ENCODE measurements around the gene CD4. TPM values are rescaled to one million over a fixed set of nuclear protein-coding genes. Genes with fewer than 3 reads are reported as not detected.

CD4 gene
- total and polyA plus RNA-seq, 10 of the 15 experiments (the other 5 are each of a cell fraction or from before 2014, with no cell fraction given): 0.24 to 1.6 (median 0.69) TPM

DNA sequence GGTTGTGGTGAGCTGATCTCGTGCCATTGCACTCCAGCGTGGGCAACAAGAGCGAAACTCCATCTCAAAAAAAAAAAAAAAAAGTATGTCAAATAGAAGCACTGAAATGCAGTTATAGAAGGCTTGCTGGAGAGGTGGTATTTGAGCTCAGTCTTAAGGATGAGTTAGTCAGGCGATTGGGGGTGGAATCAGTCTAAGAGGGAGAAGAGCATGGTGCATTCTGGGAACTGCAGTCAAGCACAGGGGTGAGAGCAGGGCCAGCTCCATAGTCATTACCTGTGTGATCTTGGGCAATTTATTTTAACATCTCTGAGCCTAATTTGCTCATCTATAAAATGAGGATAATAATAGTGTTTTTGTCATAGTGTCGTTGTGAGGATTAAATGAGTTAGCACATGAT lies 45.5 kb downstream of the CD4 start:
- FAIRE-seq (no peak), DNase-seq (ENCODE audit: low read depth, low spot score) (no peak), ATAC-seq (no peak)
- ChIA-PET POLR2A (interaction anchor here (0.7 to 1.0 kb wide), 4 partner anchors 10 to 81 kb away, joined by 3 to 5 read pairs (median 3); partner anchors contain the start of genes CDCA3 and MLF2), CTCF (interaction anchor here (0.8 to 6.8 kb wide), 22 partner anchors 9 to 200 kb away, joined by 3 to 72 read pairs (median 5); partner anchors contain the start of genes CDCA3, COPS7A, MLF2 and PTMS), RAD21 (ENCODE audit: unreplicated experiment) (interaction anchor here (1.2 to 2.1 kb wide), 5 partner anchors 17 to 102 kb away, joined by 3 to 11 read pairs (median 4); partner anchors contain the start of genes MLF2 and USP5), SMC1A (ENCODE audit: uncharacterized antibody, unreplicated experiment) (interaction anchor here (0.7 to 5.8 kb wide), 8 partner anchors 9 to 137 kb away, joined by 3 to 35 read pairs (median 4); partner anchors contain the start of genes CDCA3 and MLF2)
- Histone ChIP-seq H3K79me2 (ENCODE audit: control insufficient read depth, insufficient read depth, low read length) (no peaks in the 10 kb centered on the region), H3K27ac (ENCODE audit: control insufficient read depth, insufficient read depth) (no peak overlapping the region), H3K9ac (ENCODE audit: control insufficient read depth, insufficient read depth, low read length) (no peak overlapping the region), H3K4me3 (no peak overlapping the region), H3K4me2 (ENCODE audit: control insufficient read depth, insufficient read depth) (no peak overlapping the region), H3K27me3 (replicated peaks in 1 of 2; ENCODE audit: control insufficient read depth in 2 of 2, insufficient read depth in 2 of 2, low read length in 1 of 2) (peaks cover 1 to 8% of the 10 kb centered on the region in 2 experiments), H3K36me3 (ENCODE audit: control insufficient read depth in 2 of 2, insufficient read depth in 2 of 2, low read length in 1 of 2) (no peaks in the 10 kb centered on the region), H4K20me1 (ENCODE audit: control insufficient read depth, insufficient read depth) (no peaks in the 10 kb centered on the region), H2AFZ (ENCODE audit: control insufficient read depth, low read depth, low read length) (no peak overlapping the region), H3K4me1 (ENCODE audit: control insufficient read depth, insufficient read depth, low read length) (peaks cover 4% of the 10 kb centered on the region), H3K9me3 (replicated peaks; ENCODE audit: control insufficient read depth, insufficient read depth, low read length) (no peaks in the 10 kb centered on the region)
- no TSS peak for BruUV-seq (replicated peaks)
- in situ Hi-C loops (cut with MboI): no loop called here
- TF ChIP-seq MTA3 (IDR thresholded peaks at IDR 0.05; ENCODE audit: borderline replicate concordance, low read length) (no peak), NBN (IDR thresholded peaks at IDR 0.05) (no peak), ZBED1 (IDR thresholded peaks at IDR 0.05; ENCODE audit: borderline replicate concordance) (no peak), IKZF2 (IDR thresholded peaks at IDR 0.05) (no peak), CREM (IDR thresholded peaks at IDR 0.05; ENCODE audit: low read depth) (no peak), CEBPB (IDR thresholded peaks at IDR 0.05; ENCODE audit: borderline replicate concordance in 1 of 2, low read depth in 2 of 2, low read length in 2 of 2) (no peak)
- TF ChIP-seq, protein P1, sequence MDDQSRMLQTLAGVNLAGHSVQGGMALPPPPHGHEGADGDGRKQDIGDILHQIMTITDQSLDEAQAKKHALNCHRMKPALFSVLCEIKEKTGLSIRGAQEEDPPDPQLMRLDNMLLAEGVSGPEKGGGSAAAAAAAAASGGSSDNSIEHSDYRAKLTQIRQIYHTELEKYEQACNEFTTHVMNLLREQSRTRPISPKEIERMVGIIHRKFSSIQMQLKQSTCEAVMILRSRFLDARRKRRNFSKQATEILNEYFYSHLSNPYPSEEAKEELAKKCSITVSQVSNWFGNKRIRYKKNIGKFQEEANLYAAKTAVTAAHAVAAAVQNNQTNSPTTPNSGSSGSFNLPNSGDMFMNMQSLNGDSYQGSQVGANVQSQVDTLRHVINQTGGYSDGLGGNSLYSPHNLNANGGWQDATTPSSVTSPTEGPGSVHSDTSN (IDR thresholded peaks at IDR 0.05; ENCODE audit: insufficient replicate concordance, low read depth, low read length): no peak
- intact Hi-C loops (cut with micrococcal nuclease; ENCODE audit: unreplicated experiment): no loop called here
- WGBS (ENCODE audit: insufficient coverage, insufficient replicate concordance, low lambda C conversion rate, missing lambda C conversion rate): 48% methylated on average over 5 of the region's 5 CpGs

Data from GM12878 (cell line).